ENCODE measurements around the gene CYB5RL.

GRCh38 chr1:54172614-54173599, 26.9 kb downstream of the CYB5RL start:
- no peak for TF ChIP-seq JUND (CRISPR knock-in tag; IDR thresholded peaks at IDR 0.05)
- no peak for TF ChIP-seq ZNF780A (CRISPR knock-in tag; IDR thresholded peaks at IDR 0.05)
- TF ChIP-seq, protein P1, sequence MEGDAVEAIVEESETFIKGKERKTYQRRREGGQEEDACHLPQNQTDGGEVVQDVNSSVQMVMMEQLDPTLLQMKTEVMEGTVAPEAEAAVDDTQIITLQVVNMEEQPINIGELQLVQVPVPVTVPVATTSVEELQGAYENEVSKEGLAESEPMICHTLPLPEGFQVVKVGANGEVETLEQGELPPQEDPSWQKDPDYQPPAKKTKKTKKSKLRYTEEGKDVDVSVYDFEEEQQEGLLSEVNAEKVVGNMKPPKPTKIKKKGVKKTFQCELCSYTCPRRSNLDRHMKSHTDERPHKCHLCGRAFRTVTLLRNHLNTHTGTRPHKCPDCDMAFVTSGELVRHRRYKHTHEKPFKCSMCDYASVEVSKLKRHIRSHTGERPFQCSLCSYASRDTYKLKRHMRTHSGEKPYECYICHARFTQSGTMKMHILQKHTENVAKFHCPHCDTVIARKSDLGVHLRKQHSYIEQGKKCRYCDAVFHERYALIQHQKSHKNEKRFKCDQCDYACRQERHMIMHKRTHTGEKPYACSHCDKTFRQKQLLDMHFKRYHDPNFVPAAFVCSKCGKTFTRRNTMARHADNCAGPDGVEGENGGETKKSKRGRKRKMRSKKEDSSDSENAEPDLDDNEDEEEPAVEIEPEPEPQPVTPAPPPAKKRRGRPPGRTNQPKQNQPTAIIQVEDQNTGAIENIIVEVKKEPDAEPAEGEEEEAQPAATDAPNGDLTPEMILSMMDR (CRISPR knock-in tag; IDR thresholded peaks at IDR 0.05): no peak
- TF ChIP-seq ZNF747 (CRISPR knock-in tag; IDR thresholded peaks at IDR 0.05; ENCODE audit: borderline replicate concordance): no peak
- TF ChIP-seq ZNF614 (CRISPR knock-in tag; IDR thresholded peaks at IDR 0.05; ENCODE audit: borderline replicate concordance): no peak
- TF ChIP-seq ZNF564 (CRISPR knock-in tag; IDR thresholded peaks at IDR 0.05): no peak
- TF ChIP-seq CHD2 (IDR thresholded peaks at IDR 0.05; ENCODE audit: low read depth, low read length): no peak
- TF ChIP-seq ZNF367 (CRISPR knock-in tag; IDR thresholded peaks at IDR 0.05; ENCODE audit: borderline replicate concordance): no peak
